Activated CD4-positive, CD25-positive, alpha-beta regulatory T cell treated with anti-CD3 and anti-CD28 coated beads, Interleukin-2, amount 50 U/mL, for 24 hours (primary cell): ENCODE results near the gene KCNQ1OT1.

Source experiments
- ATAC-seq, 2 donors: fragments of 150-1000 bp; cut with Tn5 transposase; one replicate each; pipeline ENCODE4 v1.10.0; 2021; ENCODE audit warnings: mild to moderate bottlenecking in 1 of 2, moderate library complexity in 1 of 2

KCNQ1OT1 gene

DNA sequence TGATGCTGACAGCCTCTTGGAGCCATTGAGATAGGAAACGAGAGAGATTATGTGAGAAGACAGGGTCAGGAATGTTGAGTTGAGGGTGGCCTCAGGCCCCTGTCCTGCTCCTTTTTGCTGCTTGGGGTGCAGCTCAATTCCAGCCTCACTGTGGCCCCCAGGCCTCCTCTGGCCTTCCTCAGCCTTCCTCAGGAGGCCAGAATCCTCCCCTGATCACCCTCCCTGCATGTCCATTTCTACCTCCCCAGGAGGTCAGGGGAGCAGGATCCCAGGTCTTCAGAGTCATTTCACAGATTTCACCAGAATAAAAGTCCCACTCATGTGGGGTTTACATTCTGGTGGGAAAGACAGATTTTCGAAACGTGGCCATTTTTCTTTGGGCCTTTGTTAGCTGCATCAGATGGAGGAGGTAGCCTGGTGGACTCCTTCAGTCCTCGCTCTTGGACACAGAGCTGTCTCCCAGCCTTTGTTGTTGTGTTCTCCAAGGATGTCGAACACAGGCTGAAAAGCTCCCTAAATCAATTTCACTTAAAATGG is 2.2 kb upstream of the KCNQ1OT1 start:
- ATAC-seq, result no peak

DNA sequence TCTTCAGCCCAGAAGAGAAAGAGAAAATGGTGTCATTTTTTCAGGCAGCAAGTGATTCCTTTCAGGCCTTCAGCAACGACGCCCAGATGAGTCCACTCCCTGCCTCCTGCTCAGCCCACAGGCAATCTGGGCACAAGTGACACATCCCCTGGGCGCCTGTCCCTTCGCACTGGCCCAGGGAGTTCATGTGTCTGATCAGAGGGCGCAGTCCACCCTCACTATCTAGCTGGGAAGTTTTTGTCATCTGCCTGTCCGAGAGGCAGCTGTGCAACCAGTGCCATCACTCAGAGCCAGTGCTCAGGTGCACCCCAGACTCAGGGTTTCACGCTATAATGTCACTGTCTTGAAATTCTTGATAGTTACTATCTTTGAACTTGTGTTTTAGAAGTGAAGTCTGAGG is 1.4 kb upstream of the KCNQ1OT1 start:
- ATAC-seq, result no peak

DNA sequence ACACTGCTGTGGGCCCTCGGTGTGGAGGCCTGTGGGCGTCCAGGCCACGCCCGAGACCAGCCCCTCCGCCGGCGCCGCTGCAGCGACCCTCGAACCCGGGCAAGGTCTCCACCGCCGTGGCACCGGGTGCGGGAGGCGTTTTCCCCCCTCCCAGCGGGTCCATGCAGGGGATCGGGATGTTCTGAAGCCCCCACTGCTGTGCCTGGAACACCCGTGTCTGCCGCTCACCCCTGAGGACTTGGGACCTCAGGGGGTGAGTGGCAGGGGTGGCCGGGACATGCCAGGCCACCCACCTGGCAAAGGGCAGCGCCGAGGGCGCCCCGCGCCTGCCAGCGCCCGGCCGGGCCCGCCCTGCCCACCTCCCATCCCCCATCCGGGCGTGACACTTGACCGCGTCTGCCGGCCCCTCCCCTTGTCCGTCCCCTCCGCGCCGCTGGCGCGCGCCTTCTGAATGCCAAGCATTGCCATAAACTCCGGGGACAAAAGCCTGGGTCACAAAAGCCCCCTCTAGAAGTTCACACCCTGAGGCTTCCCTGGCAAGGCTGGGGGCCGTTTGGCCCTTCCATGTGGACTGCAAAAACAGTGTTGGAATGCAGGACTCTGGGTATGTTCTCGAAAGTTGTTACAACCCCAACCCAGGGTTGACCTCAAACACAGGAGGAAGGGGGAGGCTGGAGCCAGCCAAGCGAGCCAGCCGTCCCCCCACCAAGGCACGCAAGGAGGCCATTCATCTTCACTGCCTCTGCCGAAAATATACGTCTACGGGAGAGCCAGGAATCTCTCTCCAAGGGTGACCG is 819 bp upstream of the KCNQ1OT1 start:
- ATAC-seq, result no peak

GRCh38 chr11:2699185-2699530 is 636 bp downstream of the KCNQ1OT1 start:
- peak in 1 of 2 donors; percentile 5 for ATAC-seq

DNA sequence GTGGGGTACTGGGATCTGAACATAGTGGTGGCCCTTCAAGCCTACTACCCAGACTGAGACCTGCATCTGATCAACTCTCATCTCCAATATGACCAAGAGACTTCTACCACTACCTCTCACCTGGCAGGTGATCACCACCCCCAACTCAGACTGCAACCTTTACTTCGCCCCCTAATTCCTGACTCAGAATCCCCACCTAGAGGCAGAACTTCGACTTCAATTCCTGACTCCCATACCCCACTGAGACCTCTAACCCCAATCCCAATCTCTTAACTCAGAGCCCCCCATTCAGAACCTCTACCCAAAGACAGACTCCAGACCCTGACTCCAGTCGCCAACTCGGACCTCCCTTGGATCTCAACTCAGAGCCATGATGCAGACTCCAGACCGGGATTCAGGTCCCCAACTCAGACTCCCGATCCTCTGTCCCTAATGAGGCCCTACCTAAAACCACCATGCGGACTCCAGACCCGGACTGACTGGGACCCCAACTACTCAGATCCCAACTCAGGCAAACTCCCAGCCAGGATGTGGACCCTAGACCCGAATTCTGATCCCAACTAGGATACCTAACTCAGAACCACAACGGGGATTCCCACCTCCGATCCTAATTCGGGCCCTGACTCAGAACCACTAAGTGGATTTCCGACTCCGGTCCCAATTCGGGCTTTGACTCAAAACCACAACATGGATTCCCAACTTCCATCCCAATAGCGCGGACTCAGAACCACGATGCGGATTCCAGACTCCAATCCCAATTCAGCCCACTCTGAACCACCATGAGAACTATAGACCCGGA is 1.2 kb downstream of the KCNQ1OT1 start:
- no peak for ATAC-seq

DNA sequence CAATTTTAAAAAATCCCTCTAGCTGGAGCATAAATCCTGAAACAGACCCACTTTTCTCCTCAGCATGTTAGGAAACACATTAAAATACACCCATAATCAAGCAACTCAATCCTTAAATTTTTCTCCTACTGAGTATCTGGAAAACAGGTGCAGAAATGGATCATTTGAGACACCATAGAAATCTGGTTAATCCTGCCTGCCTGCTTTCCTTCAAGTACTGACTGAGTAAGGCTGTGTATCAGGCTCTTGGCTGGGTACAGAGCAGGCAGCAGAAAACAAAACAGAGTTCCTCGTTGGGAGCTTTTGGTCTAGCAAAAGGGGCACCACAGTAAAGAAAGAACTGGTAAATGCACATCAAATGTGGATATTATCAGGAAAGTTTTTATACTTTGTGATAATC is 1.9 kb downstream of the KCNQ1OT1 start:
- no peak for ATAC-seq

GRCh38 chr11:2696455-2696854 is 3.3 kb downstream of the KCNQ1OT1 start:
- no peak for ATAC-seq

GRCh38 chr11:2694995-2695939 is 4.5 kb downstream of the KCNQ1OT1 start:
- no peak for ATAC-seq

DNA sequence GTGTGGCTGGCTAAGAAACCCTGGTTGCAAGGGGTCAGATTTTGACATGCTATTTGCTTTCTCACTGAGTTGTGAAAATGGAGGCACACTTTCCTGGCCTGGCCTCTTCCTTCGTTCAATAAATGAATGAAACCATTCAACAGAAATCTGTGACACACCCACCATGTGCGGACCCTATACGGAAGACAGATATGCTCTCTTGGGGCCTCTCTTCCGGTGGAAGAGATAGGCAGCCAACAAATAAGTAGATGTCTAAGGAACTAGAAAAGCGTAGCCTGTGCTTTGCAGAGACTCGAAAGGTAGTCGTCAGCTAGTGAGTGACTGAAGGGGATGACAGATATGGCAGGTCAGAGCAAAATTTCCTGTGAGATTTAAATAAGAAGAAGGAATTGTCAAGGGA is 5.3 kb downstream of the KCNQ1OT1 start:
- ATAC-seq, result no peak

DNA sequence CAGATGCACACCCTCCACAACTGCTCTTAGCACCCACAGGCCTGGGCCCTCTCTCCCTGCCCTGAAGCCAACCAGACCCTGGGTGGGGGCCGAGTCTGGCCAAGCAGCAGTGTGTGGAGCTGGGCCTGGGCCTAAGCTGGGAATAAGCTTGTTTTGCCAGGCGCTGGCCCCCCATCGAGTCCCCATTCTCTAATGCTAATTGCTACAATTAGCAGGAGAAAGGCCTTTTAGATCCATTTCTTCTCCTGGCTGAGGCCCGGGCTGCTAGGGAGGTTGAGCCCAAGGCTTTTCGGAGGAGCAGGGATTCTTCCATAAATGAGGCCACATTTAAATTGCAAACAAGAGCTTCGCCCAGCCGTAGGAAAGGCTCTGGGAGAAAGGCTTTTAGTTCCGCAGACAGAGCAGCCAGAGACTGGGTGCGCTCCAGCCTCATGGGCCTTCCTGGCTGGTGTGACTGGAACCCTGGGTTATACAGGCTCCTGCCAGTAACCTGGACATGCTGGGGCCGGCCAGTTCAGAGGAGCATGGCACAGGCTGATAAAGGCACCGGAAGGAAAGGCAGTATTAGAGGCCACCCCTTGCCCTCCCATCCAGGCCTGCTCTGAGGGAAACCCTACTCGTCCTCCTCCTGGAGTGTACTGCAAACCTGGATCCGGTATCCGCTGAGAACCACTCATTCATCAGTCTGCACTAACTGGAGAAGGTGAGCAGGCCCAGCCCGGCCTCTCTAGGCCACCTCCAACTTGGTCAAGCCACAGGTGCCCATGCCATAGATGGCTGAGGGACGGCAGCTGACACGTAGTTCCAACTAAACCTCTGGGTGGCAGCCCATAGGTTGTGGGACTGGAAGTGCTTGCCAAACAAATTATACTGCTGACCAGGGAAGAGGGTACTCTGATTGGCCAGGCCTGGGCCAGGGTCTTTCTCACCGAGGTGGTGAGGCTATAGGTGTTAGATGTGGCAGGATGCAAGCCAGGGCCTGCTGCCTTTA is 6.2 kb downstream of the KCNQ1OT1 start:
- no peak for ATAC-seq

- no peak for ATAC-seq
Measured at GRCh38 chr11:2691991-2692875, 7.6 kb downstream of the KCNQ1OT1 start.

GRCh38 chr11:2691355-2691761 is 8.4 kb downstream of the KCNQ1OT1 start:
- ATAC-seq, result no peak

DNA sequence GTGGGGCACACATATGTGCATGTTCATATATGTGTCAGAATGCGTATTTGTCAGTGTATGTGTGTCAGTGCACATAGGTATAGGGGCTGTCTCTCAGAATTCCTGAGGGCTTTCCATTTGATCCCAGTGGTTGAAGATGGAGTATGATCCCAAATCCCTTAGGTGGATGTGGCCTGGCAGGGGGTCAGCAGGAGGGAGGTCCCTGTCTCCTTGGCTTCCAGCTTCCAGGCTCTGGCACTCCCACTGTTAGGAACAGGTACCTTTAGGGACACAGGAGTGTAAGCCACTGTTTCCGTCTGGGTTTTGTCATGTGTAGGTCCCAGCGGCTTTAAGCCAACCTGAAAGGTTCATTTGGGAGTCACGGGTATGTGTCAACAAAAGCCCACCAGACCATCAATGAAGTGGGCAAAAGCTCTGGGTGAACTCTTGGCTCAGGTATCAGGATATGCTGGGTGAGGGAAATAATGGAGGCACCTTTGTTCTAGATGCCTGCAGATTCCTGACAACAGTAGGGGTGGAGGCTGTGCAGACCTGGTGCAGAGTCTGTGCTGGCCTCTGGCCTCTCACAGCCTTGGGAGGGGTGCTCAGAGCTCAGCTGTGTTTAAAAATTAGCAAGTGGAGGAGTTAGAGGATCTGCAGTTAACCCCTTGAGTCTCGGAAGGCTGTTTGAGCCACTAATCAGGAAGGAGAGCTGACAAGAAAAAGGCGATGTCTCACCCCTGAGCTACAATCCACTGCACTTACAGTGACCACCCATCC is 9.0 kb downstream of the KCNQ1OT1 start:
- no peak for ATAC-seq

DNA sequence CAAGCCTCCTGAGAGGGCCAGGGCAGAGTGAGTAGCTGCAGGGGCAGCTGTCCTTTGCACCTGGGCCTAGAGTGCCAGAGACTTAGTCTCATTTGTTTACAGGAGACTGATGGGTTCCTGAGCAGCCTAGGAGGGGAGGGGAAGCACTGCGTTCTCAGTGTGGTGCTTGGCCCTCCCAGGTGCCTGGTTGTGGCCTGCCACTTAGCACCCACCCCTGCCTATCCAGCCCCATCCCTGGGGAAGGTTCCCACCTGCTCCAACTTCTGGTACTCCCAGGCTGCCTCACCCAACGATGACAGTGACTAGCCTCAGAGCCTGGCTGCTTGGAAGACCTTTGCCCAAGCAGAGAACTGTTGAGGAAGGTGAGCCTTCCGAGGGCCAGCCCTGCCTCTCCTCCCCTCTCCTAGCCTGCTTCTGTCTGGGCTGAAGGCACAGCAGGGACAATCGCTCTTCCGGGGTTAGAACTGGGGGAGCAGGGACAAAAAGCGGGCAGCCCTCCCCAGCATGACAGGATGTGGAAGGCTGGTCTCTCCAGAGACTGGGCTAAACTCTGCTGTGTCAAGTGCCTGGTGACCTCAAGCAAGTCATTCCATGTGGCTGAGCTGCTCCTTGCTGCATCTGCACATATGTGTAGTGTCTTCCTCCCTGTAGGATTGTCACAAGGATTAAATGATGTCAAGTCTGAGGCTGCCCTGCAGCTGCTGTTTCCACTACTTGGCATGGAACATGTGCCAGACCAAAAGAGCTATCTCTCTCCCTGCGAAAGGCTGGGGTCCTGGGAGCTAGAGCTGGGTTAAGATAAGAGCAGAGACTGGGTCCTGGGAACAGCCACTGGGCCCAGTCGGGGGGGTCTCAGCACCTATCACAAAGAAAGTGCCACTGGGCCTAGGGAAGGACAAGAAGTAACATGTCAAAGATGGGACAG is 9.9 kb downstream of the KCNQ1OT1 start:
- ATAC-seq, result no peak

- no peak for ATAC-seq
Measured at GRCh38 chr11:2688381-2689231, 11.2 kb downstream of the KCNQ1OT1 start.

GRCh38 chr11:2687782-2688191 is 12.0 kb downstream of the KCNQ1OT1 start:
- ATAC-seq, result no peak

GRCh38 chr11:2687223-2687530 is 12.6 kb downstream of the KCNQ1OT1 start:
- ATAC-seq, result no peak
